Lower leg skin (tissue), 4 donors: ENCODE results near the gene BLVRB. TPM values are rescaled to one million over a fixed set of nuclear protein-coding genes. Genes with fewer than 3 reads are reported as not detected.
"Not testable (repeated sequence)": the region's sequence is repeated elsewhere in the genome, so short reads cannot be mapped to it uniquely, and the experiment has no call there.

ENCODE experiments used
- DNase-seq, 2 donors: peaks; one replicate each; pipeline ENCODE4 v3.0.0-alpha.2; 2019; ENCODE audit warnings: low spot score in 2 of 2
- H3K4me3 ChIP-seq: fragments of 200-600 bp; sonication (generic); 2 replicates; pipeline ENCODE4 v1.5.1; 2017; ENCODE audit warnings: mild to moderate bottlenecking, low read depth; ENCODE audit not compliant: poor library complexity, severe bottlenecking
- CTCF ChIP-seq, 3 donors: fragments of 450-650 bp; IDR thresholded peaks; one replicate each; pipeline ENCODE4 v1.5.1; 2016; ENCODE audit warnings: antibody characterized with exemption in 3 of 3, mild to moderate bottlenecking in 3 of 3, moderate library complexity in 2 of 3
- POLR2A ChIP-seq, 2 donors: fragments of 450-650 bp; IDR thresholded peaks; one replicate each; pipeline ENCODE4 v1.6.1; 2016 to 2017; ENCODE audit warnings: antibody characterized with exemption in 2 of 2, mild to moderate bottlenecking in 1 of 2, moderate library complexity in 1 of 2
- WGBS, 2 donors: methylation state at CpG; one replicate each; pipeline ENCODE4 v1.1.5; 2018; 5-methylcytosine and 5-hydroxymethylcytosine counted together
- intact Hi-C: fragments of 100-400 bp; cut with DNase I; formaldehyde crosslinking; loops from one replicate; pipeline ENCODE4 v1.15.0; 2023; ENCODE audit warnings: low total_unique reads
- total RNA-seq, 4 donors: library from RNA; depleted of rRNA; stranded (reverse); fragments of >200 nt; gene quantifications; one replicate each; pipeline ENCODE4 v1.1.0, GENCODE V29; 2016

Gene BLVRB
- total RNA-seq, 4 donors from 2014 or later, result 139 to 161 (median 154) TPM

DNA sequence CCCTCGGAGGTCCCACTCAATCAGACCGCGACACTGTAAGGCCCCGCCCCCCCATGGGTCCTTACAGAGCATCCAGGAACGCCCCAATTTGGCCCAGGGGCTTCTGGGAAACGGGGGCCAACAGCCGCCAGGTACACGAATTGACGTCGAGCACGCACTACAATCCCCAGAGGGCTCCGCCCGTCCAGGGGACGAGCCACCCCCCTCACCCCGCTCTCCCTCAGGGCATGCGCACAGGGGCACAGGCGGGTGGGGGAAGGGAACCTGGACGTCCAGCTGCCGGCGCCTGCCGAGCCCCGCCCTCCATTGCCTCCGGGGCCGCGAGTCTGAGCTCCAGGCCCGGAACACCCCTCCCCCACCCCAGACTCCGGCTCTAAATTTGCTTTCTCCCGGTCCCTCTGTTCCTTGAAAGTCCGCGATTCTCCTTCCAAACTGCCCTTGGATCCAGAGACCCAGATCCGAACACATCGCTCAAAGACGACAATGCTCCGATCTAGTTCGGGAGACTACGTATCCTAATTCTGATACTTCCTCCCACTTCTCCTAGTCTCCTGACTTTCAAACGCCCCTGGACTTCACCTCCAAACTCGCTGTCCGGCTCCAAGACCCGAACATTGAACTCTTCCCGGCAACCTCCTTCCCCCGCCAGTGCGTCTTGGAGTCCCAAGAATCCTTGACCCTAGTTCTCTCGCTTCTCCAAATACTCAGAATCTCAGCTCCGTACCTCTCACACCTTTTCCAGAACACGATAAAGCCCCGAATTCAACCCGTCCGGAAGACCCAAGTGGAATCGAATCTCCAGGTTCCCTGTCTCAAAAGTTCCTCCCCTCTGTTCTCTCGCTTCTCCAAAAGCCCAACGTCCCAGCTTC lies 22.2 kb downstream of the BLVRB start:
- DNase-seq, result peak; percentile 100
- TF ChIP-seq CTCF (IDR thresholded peaks at IDR 0.05) (no peak), POLR2A (IDR thresholded peaks at IDR 0.05) (no peak)
- H3K4me3 ChIP-seq, result peak overlapping the region; percentile 90
- WGBS, 2 donors, result 0 to 1% methylated on average over 34 to 50 of the region's 52 CpGs
- intact Hi-C loops, result no loop called here

- DNase-seq, result no peak
- TF ChIP-seq POLR2A (IDR thresholded peaks at IDR 0.05), result no peak
- TF ChIP-seq CTCF (IDR thresholded peaks at IDR 0.05), result no peak
- peak overlapping the region; percentile 17 for H3K4me3 ChIP-seq
- intact Hi-C loops, result no loop called here
- WGBS, 2 donors, result 13 to 14% methylated on average over 22 of the region's 22 CpGs
These were observed 23.0 kb downstream of the BLVRB start for GRCh38 chr19:40442328-40443130.

DNA sequence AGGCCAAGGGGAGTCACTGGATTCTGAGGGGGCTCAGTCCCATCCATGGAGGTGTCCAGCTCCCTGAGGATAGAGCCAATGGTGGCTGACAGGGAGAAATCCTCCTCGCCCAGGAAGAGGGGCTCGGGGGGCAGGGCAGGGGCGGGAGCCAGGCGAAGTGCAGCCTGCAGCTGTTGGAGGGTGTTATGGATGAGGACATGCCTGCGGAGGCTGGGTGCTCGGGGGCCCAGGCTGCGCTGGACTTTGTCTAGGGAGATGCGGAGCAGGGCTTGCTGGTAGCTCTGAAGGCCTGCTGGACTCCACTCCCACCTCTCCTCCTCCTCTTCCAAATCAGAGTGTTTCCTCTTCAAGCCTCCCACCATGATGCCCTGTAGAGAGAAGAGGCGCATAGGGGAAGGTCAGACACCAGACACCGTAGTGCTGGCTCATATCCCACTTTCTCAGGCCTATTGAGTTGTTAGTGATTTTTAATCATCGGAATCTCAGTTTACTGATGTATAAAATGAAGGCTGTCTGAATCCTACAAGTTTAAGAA lies 23.8 kb downstream of the BLVRB start:
- DNase-seq, result no peak
- TF ChIP-seq POLR2A (IDR thresholded peaks at IDR 0.05) (no peak), CTCF (IDR thresholded peaks at IDR 0.05) (no peak)
- intact Hi-C loops, result no loop called here
- 81 to 82% methylated on average over 11 of the region's 11 CpGs for WGBS, 2 donors
- no peak overlapping the region for H3K4me3 ChIP-seq

- no peak for DNase-seq
- intact Hi-C loops, result no loop called here
- 85 to 93% methylated on average over 3 of the region's 3 CpGs for WGBS, 2 donors
- no peak for TF ChIP-seq CTCF (IDR thresholded peaks at IDR 0.05)
- no peak for TF ChIP-seq POLR2A (IDR thresholded peaks at IDR 0.05)
- no peak overlapping the region for H3K4me3 ChIP-seq
These were observed 27.3 kb downstream of the BLVRB start for GRCh38 chr19:40438284-40438683.

- peak; percentile 83 to 97 for DNase-seq
- WGBS, 2 donors, result 1 to 3% methylated on average over 22 to 48 of the region's 50 CpGs
- intact Hi-C loops, result no loop called here
- TF ChIP-seq POLR2A (IDR thresholded peaks at IDR 0.05) (no peak), CTCF (IDR thresholded peaks at IDR 0.05) (no peak)
- peak overlapping the region; percentile 4 for H3K4me3 ChIP-seq
These were observed 31.9 kb downstream of the BLVRB start for GRCh38 chr19:40433391-40434216.

DNA sequence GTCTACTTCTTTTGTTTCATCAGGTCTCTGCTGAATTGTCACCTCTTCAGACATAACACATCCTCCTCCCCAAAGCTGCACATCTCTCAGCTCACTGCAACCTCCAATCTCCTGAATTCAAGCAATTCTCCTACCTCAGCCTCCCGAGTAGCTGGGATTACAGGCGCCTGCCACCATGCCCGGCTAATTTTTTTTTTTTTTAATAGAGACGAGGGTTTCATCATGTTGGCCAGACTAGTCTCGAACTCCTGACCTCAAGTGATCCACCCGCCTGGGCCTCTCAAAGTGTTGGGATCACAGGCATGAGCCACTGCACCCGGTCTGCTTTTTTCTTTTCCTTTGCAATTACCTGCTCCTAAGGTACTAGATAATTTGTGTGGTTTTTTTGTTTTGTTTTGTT lies 32.8 kb downstream of the BLVRB start:
- H3K4me3 ChIP-seq, DNase-seq, intact Hi-C loops: not testable (repeated sequence)
- 26 to 27% methylated on average over 7 of the region's 7 CpGs for WGBS, 2 donors
